Upper lobe of left lung (tissue), 6 donors: ENCODE data around the gene CCL1. TPM values are rescaled to one million over a fixed set of nuclear protein-coding genes. Genes with fewer than 3 reads are reported as not detected.

ENCODE experiments used
- ATAC-seq, 2 donors: fragments of 200-7000 bp; cut with Tn5 transposase; one replicate each; pipeline ENCODE4 v1.9.1; 2022; ENCODE audit warnings: mild to moderate bottlenecking in 2 of 2, moderate library complexity in 2 of 2; ENCODE audit not compliant: low FRiP score in 2 of 2
- DNase-seq, 2 donors: peaks; one replicate each; pipeline ENCODE4 v3.0.0-alpha.2; 2019 to 2020
- H3K27ac ChIP-seq, 4 donors: fragments of 200-600 bp; sonication (generic); one replicate each; pipeline ENCODE4 v1.5.1; 2016 to 2019
- H3K27me3 ChIP-seq, 4 donors: fragments of 200-600 bp; sonication (generic); one replicate each; pipeline ENCODE4 v1.5.1; 2017 to 2019
- H3K36me3 ChIP-seq, 4 donors: fragments of 200-600 bp; sonication (generic); one replicate each; pipeline ENCODE4 v1.5.1; 2016 to 2019
- H3K4me1 ChIP-seq, 4 donors: fragments of 200-600 bp; sonication (generic); one replicate each; pipeline ENCODE4 v1.5.1; 2018 to 2019
- H3K4me3 ChIP-seq, 4 donors: fragments of 200-600 bp; sonication (generic); one replicate each; pipeline ENCODE4 v1.5.1; 2017 to 2019; ENCODE audit warnings: mild to moderate bottlenecking in 2 of 4, moderate library complexity in 1 of 4
- H3K9me3 ChIP-seq, 4 donors: fragments of 200-600 bp; sonication (generic); one replicate each; pipeline ENCODE4 v1.5.1; 2018 to 2019
- CTCF ChIP-seq, 6 experiments: fragments of 450-650 bp in 4 of 6; fragments of 200-600 bp in 2 of 6; sonication (generic) in 2 of 6; IDR thresholded peaks; one replicate each; pipeline ENCODE4 v1.5.1; 2016 to 2019; ENCODE audit warnings: antibody characterized with exemption in 6 of 6
- EP300 ChIP-seq, 4 donors: sonication (generic); formaldehyde crosslinking; IDR thresholded peaks; one replicate each; pipeline ENCODE4 v1.5.1; 2017; ENCODE audit warnings: antibody characterized with exemption in 4 of 4, control low read depth in 2 of 4
- POLR2A ChIP-seq, 4 donors: fragments of 450-650 bp; IDR thresholded peaks; one replicate each; pipeline ENCODE4 v1.5.1; 2016 to 2017; ENCODE audit warnings: antibody characterized with exemption in 4 of 4, mild to moderate bottlenecking in 2 of 4
- POLR2AphosphoS5 ChIP-seq, 2 donors: sonication (generic); formaldehyde crosslinking; IDR thresholded peaks; one replicate each; pipeline ENCODE4 v1.5.1; 2017; ENCODE audit warnings: antibody characterized with exemption in 2 of 2
- WGBS, 2 donors: methylation state at CpG; one replicate each; pipeline ENCODE4 v1.1.5; 2017 to 2018; 5-methylcytosine and 5-hydroxymethylcytosine counted together
- total RNA-seq, 6 donors: library from RNA; depleted of rRNA in 4 of 6; stranded (reverse); fragments of >200 nt in 4 of 6; gene quantifications; one replicate each; pipeline versions ENCODE4 v1.1.0 to v1.2.1, GENCODE V29; 2016 to 2021
- donor health status: DM: no; HTN: no; CAD: no; lungs with moderate emphysema.
- donor health status: DM: no; HTN: yes; CAD: no; lungs with severe emphysema.

The CCL1 gene
- total RNA-seq, 6 donors from 2014 or later: not detected

GRCh38 chr17:34365340-34365739 lies 2.3 kb upstream of the CCL1 start:
- Histone ChIP-seq H3K4me3 (no peak overlapping the region), H3K36me3 (no peaks in the 10 kb centered on the region), H3K9me3 (no peaks in the 10 kb centered on the region), H3K4me1 (peaks cover 4 to 21% (median 12%) of the 10 kb centered on the region in 4 donors), H3K27ac (no peak overlapping the region), H3K27me3 (no peaks in the 10 kb centered on the region)
- ATAC-seq (no peak), DNase-seq (no peak)
- 64 to 67% methylated on average over 2 of the region's 2 CpGs for WGBS, 2 donors
- TF ChIP-seq POLR2AphosphoS5 (IDR thresholded peaks at IDR 0.05): no peak

GRCh38 chr17:34364751-34365150 lies 1.7 kb upstream of the CCL1 start:
- no peak overlapping the region for H3K27ac ChIP-seq
- DNase-seq (no peak), ATAC-seq (no peak)
- H3K4me3 ChIP-seq: no peak overlapping the region
- peaks cover 4 to 21% (median 12%) of the 10 kb centered on the region in 4 donors for H3K4me1 ChIP-seq
- no peaks in the 10 kb centered on the region for H3K36me3 ChIP-seq
- TF ChIP-seq POLR2AphosphoS5 (IDR thresholded peaks at IDR 0.05): no peak
- TF ChIP-seq EP300 (IDR thresholded peaks at IDR 0.05): no peak
- no peaks in the 10 kb centered on the region for H3K9me3 ChIP-seq
- 78 to 84% methylated on average over 2 of the region's 2 CpGs for WGBS, 2 donors
- H3K27me3 ChIP-seq: no peaks in the 10 kb centered on the region

GRCh38 chr17:34361478-34362061 lies 1.5 kb downstream of the CCL1 start:
- H3K27ac ChIP-seq: no peak overlapping the region
- DNase-seq (peak; percentile 80 to 89), ATAC-seq (peak; percentile 88 to 93)
- no peak overlapping the region for H3K4me3 ChIP-seq
- 26 to 34% methylated on average over 5 to 8 of the region's 8 CpGs for WGBS, 2 donors
- no peaks in the 10 kb centered on the region for H3K36me3 ChIP-seq
- H3K27me3 ChIP-seq: no peaks in the 10 kb centered on the region
- no peaks in the 10 kb centered on the region for H3K9me3 ChIP-seq
- no peak for TF ChIP-seq POLR2A (IDR thresholded peaks at IDR 0.05)
- no peak for TF ChIP-seq EP300 (IDR thresholded peaks at IDR 0.05)
- TF ChIP-seq POLR2AphosphoS5 (IDR thresholded peaks at IDR 0.05): peak in 1 of 2 donors; percentile 51
- peak; percentile 95 to 98 (median 97) for TF ChIP-seq CTCF (IDR thresholded peaks at IDR 0.05)
- peaks cover 0 to 5% (median 3%) of the 10 kb centered on the region in 4 donors for H3K4me1 ChIP-seq

DNA sequence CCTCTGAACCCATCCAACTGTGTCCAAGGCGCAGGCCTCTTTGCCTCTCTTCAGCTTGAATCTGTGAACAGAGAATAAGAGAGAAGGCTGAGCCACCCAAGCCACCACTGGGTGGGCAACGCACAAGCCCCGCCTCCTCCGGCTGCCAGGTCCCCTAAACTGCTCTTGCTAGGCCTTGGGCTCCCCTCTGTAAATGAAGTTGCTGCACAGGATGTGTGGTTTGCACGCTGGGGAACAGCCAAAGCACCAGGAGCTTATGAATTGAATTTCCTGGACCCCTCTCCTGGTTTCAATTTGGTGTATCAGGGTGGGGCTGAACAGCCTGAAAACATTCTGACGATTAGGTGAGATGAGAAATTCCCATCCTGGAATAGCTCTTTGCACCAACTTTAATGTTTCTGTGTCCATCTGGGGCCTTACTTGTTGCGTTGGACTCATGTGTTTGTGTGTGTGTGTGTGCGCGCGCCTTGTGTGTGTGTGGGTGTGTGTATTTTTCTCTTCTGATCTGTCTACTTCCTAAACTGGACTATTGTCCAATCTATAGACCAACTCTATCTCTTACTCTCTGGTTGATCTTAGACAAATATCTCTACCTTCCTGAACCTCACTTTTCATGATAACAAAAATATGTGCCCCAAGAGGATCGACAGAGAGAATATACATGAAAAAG lies 2.3 kb downstream of the CCL1 start:
- Histone ChIP-seq H3K4me1 (peaks cover 0 to 5% (median 3%) of the 10 kb centered on the region in 4 donors), H3K27me3 (no peaks in the 10 kb centered on the region), H3K27ac (no peak overlapping the region), H3K36me3 (no peaks in the 10 kb centered on the region), H3K4me3 (no peak overlapping the region), H3K9me3 (no peaks in the 10 kb centered on the region)
- no peak for TF ChIP-seq EP300 (IDR thresholded peaks at IDR 0.05)
- no peak for TF ChIP-seq CTCF (IDR thresholded peaks at IDR 0.05)
- no peak for TF ChIP-seq POLR2AphosphoS5 (IDR thresholded peaks at IDR 0.05)
- TF ChIP-seq POLR2A (IDR thresholded peaks at IDR 0.05): no peak
- DNase-seq: peak in 1 of 2 donors; percentile 30
- 66 to 71% methylated on average over 8 to 11 of the region's 11 CpGs for WGBS, 2 donors
- ATAC-seq: no peak

GRCh38 chr17:34358631-34359030 lies 4.4 kb downstream of the CCL1 start:
- H3K27me3 ChIP-seq: no peaks in the 10 kb centered on the region
- ATAC-seq (no peak), DNase-seq (no peak)
- peaks cover 0 to 11% (median 5%) of the 10 kb centered on the region in 4 donors for H3K4me1 ChIP-seq
- no peaks in the 10 kb centered on the region for H3K9me3 ChIP-seq
- H3K36me3 ChIP-seq: no peaks in the 10 kb centered on the region
- no peak overlapping the region for H3K4me3 ChIP-seq
- TF ChIP-seq CTCF (IDR thresholded peaks at IDR 0.05): no peak
- TF ChIP-seq EP300 (IDR thresholded peaks at IDR 0.05): no peak
- no peak overlapping the region for H3K27ac ChIP-seq
- 95 to 98% methylated on average over 3 of the region's 3 CpGs for WGBS, 2 donors

DNA sequence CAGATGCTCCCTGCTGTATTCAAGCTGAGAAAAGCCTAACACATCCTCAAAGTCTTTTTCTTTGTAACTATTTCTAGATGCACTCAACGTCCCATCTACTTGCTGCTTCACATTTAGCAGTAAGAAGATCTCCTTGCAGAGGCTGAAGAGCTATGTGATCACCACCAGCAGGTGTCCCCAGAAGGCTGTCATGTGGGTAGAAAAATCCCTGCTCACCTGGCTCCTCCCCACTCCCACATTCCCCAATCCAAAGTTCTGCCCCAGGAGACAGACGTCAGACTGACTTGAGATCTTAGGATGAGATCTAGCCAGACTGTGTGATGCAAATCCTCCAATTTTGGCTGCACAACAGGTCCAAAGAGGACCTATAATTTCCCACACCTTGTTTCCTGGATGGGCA lies 5.6 kb downstream of the CCL1 start:
- H3K9me3 ChIP-seq: no peaks in the 10 kb centered on the region
- H3K36me3 ChIP-seq: no peaks in the 10 kb centered on the region
- no peak for TF ChIP-seq CTCF (IDR thresholded peaks at IDR 0.05)
- no peak for TF ChIP-seq POLR2AphosphoS5 (IDR thresholded peaks at IDR 0.05)
- no peak for TF ChIP-seq POLR2A (IDR thresholded peaks at IDR 0.05)
- TF ChIP-seq EP300 (IDR thresholded peaks at IDR 0.05): no peak
- WGBS, 2 donors: 71 to 81% methylated on average over 2 of the region's 2 CpGs
- H3K27ac ChIP-seq: no peak overlapping the region
- ATAC-seq (no peak), DNase-seq (no peak)
- H3K4me1 ChIP-seq: peaks cover 0 to 11% (median 5%) of the 10 kb centered on the region in 4 donors
- H3K4me3 ChIP-seq: no peak overlapping the region
- H3K27me3 ChIP-seq: no peaks in the 10 kb centered on the region
